Duodenal mucosa (tissue), 2 donors: Measurements from ENCODE around the gene CREB3.

Experiments
- H3K27ac ChIP-seq: one replicate; pipeline ENCODE4 v1.7.0; 2013; ENCODE audit warnings: low read depth, low read length
- H3K27me3 ChIP-seq, 2 donors: one replicate each; pipeline ENCODE4 v1.7.0; 2013; ENCODE audit warnings: low read length in 2 of 2, control low read depth in 1 of 2; ENCODE audit not compliant: insufficient read depth in 2 of 2, control insufficient read depth in 1 of 2
- H3K36me3 ChIP-seq, 2 donors: one replicate each; pipeline ENCODE4 v1.7.0; 2013; ENCODE audit warnings: low read length in 2 of 2, control low read depth in 1 of 2; ENCODE audit not compliant: insufficient read depth in 2 of 2, control insufficient read depth in 1 of 2
- H3K4me1 ChIP-seq, 2 donors: one replicate each; pipeline ENCODE4 v1.7.0; 2013; ENCODE audit warnings: low read length in 2 of 2, control low read depth in 1 of 2; ENCODE audit not compliant: insufficient read depth in 2 of 2, control insufficient read depth in 1 of 2
- H3K4me3 ChIP-seq, 2 donors: one replicate each; pipeline ENCODE4 v1.7.0; 2013; ENCODE audit warnings: low read length in 2 of 2, low read depth in 1 of 2
- H3K9ac ChIP-seq, 2 donors: one replicate each; pipeline ENCODE4 v1.7.0; 2013; ENCODE audit warnings: low read length in 2 of 2, low read depth in 1 of 2
- H3K9me3 ChIP-seq, 2 donors: one replicate each; pipeline ENCODE4 v1.7.0; 2013; ENCODE audit warnings: low read length in 2 of 2, control low read depth in 1 of 2; ENCODE audit not compliant: control insufficient read depth in 1 of 2

Gene CREB3

DNA sequence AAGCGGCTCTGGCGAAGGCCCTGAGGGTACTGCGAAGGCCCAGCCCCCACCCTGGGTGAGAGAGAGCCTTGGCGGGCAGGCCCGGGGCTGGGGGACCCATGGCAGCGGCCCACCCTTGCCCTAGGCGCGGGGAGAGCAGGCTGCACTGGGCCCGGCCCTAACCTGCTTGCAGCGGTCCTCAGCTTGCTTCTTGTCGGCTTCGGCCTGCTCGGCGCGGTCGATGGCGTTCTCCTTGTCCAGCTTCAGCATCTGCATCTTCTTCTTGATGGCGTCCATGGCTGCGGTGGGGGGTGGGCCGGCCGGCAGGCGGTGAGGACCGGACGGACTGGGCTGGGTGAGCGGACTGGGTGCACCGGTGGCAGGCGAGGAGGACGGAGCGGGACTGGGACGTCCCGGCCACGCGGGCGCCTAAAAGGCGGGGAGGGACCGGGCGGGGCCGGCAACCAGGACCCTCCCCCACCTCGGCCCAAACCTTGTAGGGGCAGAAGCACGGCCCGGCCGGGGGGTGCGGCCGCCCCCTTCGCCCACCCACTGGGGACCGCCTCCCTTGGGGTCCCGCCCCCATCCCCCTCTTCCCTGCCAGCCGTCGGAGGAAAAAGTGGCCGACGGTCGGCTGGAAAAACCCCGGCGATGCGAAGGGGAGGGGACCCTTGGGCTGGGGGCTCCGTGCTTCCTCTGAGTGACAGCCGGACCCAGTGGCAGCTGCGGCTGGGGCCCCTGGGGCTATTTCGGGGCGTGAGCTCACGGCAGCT, 42.7 kb upstream of the CREB3 start, which contains the start of gene TPM2:
Gene TPM2, minus strand, starts transcription at position 384 of the 752 bp plus-strand sequence. Its CDS starts 108 bp downstream, at position 276.
- Histone ChIP-seq H3K27ac (peak within 1 kb of the TSS; percentile 73), H3K36me3 (no peaks in the 10 kb centered on the region), H3K9ac (peak within 1 kb of the TSS; percentile 69 to 74), H3K27me3 (no peaks in the 10 kb centered on the region), H3K9me3 (no peaks in the 10 kb centered on the region), H3K4me1 (peaks cover 15 to 22% of the 10 kb centered on the region in 2 donors), H3K4me3 (peak within 1 kb of the TSS; percentile 69 to 75)

DNA sequence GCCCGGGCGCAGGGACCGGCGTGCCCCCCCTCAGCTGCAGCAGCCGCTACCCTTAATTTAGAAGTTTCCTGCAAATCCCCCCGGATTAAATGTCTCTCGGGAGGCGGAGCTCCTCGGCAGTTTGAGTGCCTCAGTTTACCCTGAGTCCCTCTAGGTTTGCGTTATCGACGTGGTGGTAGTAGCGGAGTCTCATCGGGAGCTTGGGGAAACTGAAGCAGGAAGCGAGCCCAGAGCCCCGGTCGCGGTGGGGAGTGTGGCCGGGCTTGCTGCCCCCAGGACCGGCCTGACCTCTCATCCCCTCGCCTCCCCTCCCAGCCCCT, 42.2 kb upstream of the CREB3 start:
- Histone ChIP-seq H3K9me3 (no peaks in the 10 kb centered on the region), H3K27me3 (no peaks in the 10 kb centered on the region), H3K4me3 (peak overlapping the region; percentile 69 to 75), H3K4me1 (peaks cover 15 to 22% of the 10 kb centered on the region in 2 donors), H3K36me3 (no peaks in the 10 kb centered on the region), H3K27ac (peak overlapping the region; percentile 73), H3K9ac (peak overlapping the region; percentile 28 to 69)

DNA sequence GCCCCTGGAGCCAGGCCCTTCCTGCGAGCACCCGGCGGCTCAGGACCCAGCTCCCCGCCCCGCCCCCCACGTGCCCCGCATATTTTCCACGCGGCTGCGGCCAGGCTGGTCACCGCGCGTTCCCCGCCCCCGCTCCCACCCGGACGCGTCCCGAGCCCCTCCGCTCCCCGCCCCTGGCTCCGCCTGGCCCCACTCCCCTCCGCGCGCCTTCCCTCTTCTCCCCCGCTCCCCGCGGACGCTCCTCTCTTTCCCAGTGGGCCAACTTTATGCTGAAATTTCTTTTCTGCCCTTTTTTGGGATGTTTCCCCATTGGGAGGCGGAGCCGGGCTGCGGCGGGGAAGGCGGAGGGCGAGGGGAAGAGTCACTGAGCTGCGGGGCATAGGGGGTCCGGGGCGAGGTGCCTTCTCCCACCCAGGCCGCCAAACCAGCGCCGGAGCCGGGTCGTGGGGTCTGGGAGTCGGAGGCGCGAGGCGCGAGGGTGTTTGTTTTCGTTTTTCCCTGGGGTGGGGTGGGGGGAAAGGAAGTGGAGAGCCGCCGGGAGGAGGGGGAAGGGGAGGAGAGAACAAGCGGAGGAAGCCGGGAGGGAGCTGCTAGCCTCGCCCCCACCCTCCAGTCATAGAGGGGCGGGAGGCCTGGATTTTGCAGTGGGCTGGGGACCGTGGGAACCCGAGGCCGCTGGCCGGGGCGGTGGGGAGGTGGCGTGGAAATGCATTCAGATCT, 41.7 kb upstream of the CREB3 start:
- H3K9me3 ChIP-seq, result no peaks in the 10 kb centered on the region
- H3K4me3 ChIP-seq, result peak overlapping the region; percentile 69 to 75
- H3K27ac ChIP-seq, result peak overlapping the region; percentile 73
- H3K9ac ChIP-seq, result peak overlapping the region; percentile 69 to 74
- H3K4me1 ChIP-seq, result peaks cover 18 to 25% of the 10 kb centered on the region in 2 donors
- H3K27me3 ChIP-seq, result no peaks in the 10 kb centered on the region
- no peaks in the 10 kb centered on the region for H3K36me3 ChIP-seq

DNA sequence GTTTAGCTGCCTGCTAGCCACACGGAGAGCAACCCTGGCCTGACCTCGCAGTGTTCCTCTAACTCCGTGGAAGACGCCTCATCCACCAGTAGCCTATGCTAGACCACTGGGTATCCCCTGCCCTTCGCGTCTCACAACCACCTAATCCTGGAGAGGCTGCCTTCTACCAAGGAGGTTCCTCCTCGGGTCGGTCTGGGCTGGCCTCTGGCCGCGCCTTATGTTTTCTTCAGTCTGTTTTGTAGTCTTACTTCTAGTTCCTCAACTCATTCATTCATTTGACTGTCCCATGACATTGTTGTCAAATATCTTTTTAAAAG, 41.2 kb upstream of the CREB3 start:
- Histone ChIP-seq H3K4me1 (peaks cover 23 to 30% of the 10 kb centered on the region in 2 donors), H3K9ac (peak overlapping the region; percentile 67 to 74), H3K27ac (peak overlapping the region; percentile 43), H3K27me3 (no peaks in the 10 kb centered on the region), H3K4me3 (peak overlapping the region; percentile 69 to 75), H3K36me3 (peaks cover 0 to 3% of the 10 kb centered on the region in 2 donors), H3K9me3 (no peaks in the 10 kb centered on the region)

DNA sequence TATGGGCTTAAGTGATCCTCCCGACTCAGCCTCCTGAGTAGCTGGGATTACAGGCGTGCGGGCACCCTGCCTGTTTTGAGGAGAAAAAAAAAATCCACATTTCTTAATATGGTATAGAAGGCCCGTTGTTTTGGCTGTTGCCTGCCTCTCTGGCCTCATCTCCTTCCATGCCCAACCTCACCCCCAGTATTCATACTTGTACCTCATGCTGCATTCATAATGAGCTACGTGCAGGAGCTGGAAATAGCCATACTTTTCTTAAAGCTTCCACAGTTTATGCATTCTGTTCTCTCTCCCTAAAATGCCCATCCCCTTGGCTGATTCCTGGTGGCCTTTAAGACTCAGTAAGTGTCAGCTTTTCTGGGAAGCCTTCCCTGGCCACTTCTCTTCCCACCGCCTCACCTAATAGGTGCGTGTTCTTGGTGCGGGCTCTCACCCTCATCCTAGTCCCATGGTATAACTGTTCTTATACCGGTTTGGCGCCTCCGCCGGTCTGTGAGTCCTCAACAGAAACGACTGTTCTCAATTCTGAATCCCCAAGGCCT, 40.6 kb upstream of the CREB3 start:
- H3K27me3 ChIP-seq, result no peaks in the 10 kb centered on the region
- H3K9ac ChIP-seq, result no peak overlapping the region
- no peak overlapping the region for H3K27ac ChIP-seq
- no peak overlapping the region for H3K4me3 ChIP-seq
- no peaks in the 10 kb centered on the region for H3K9me3 ChIP-seq
- H3K36me3 ChIP-seq, result peaks cover 3 to 9% of the 10 kb centered on the region in 2 donors
- H3K4me1 ChIP-seq, result peaks cover 29 to 34% of the 10 kb centered on the region in 2 donors

DNA sequence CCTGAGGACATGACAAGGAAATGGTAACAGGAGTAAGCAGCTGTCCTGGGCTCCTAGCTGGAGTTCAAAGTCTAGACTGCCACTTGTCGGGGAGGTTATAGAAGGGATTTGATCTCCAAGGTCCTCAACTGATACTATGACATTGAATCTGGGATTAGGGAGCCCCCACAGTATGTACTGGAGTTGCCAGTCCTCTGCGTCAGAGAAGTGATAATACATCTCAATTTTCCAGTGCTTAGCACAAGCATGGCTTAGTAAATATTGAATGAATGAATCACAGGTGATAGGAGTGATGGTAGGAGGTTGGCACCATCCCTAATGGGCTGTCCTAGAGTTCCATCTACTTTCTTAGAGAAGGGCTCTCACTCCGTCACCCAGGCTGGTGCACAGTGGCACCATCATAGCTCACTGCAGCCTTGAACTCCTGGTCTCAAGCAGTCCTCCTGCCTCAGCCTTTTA, 36.5 kb upstream of the CREB3 start:
- H3K4me3 ChIP-seq, result no peak overlapping the region
- no peaks in the 10 kb centered on the region for H3K9me3 ChIP-seq
- H3K4me1 ChIP-seq, result peaks cover 15 to 16% of the 10 kb centered on the region in 2 donors
- H3K27me3 ChIP-seq, result no peaks in the 10 kb centered on the region
- no peak overlapping the region for H3K27ac ChIP-seq
- peaks cover 44 to 50% of the 10 kb centered on the region in 2 donors for H3K36me3 ChIP-seq
- no peak overlapping the region for H3K9ac ChIP-seq

DNA sequence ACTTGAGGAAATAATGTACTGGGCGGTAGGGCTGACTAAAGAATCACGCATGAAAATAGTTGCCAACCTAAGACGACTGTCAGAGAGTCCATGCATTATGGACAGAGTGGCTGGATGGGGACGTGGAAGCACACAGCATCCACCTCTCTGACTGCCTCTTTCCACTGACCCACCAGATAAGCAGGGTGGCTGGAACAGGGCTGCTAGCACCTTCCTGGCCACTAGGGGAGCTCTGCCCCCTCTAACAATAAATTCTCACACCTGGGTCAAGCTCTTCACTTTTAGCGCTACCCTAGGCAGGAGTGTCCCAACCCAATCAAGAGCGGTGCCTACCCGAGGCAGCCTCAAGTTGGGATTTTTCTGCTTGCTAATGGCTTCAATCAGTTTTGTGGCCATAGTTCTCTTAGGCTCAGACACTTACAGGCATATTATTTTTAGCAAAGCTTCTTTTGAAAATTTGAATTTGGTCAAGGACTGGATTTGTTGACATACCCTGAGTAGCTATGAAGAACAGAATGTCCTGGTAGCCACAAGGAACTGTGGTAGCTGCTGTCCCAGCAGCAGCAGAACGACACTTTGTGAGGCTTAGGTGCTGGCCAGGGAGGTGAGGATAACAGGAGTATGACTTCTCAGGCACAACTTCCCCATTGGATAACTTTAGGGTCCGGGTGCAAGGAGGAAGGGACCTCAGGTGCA, 35.8 kb upstream of the CREB3 start:
- Histone ChIP-seq H3K27me3 (no peaks in the 10 kb centered on the region), H3K9me3 (no peaks in the 10 kb centered on the region), H3K9ac (no peak overlapping the region), H3K4me3 (no peak overlapping the region), H3K27ac (no peak overlapping the region), H3K36me3 (peaks cover 49 to 57% of the 10 kb centered on the region in 2 donors), H3K4me1 (peaks cover 12 to 16% of the 10 kb centered on the region in 2 donors)

DNA sequence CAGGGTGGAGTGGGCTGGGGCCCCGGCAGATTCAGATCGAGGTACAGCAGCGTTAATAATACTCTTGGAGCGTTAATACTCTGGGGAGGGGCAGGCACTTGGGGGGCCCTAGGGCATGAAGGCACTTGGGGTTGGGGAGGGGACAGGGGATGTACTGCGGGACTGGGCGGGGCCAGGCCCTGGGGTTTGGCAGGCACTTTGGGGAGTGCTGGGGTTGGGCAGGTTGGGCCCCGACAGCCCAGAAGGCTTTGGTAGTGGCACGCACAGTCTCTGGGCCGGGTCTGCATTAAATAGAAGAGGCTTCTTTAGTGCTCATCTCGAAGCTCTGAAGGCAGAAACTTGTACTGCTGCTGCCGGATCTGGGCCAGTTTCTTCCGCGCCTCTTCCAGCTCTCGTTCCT, 35.0 kb upstream of the CREB3 start:
- Histone ChIP-seq H3K9ac (no peak overlapping the region), H3K36me3 (peaks cover 55 to 65% of the 10 kb centered on the region in 2 donors), H3K27ac (no peak overlapping the region), H3K4me3 (no peak overlapping the region), H3K9me3 (no peaks in the 10 kb centered on the region), H3K4me1 (peaks cover 12 to 16% of the 10 kb centered on the region in 2 donors), H3K27me3 (no peaks in the 10 kb centered on the region)

DNA sequence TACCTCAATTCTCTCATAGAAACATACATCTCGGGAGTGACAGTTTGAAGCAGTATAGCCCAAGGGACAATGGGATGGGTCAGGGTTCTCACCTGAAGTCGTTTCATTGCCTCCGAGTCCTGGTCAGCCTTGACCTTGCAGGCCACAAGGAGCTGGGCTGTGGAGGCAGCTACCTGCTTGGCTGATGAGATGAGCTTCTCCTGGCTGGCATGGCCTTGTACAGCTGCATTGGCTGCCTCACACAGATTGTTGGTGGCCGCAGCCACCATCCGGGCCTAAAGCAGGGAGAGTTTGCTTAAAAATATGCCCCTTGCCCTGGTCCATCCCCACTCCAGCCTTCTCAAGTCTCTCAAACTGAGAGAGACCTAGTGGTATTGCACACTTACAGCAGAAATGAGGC, 34.2 kb upstream of the CREB3 start:
- Histone ChIP-seq H3K9me3 (no peaks in the 10 kb centered on the region), H3K36me3 (peaks cover 61 to 72% of the 10 kb centered on the region in 2 donors), H3K4me3 (no peak overlapping the region), H3K27ac (no peak overlapping the region), H3K4me1 (peaks cover 12 to 16% of the 10 kb centered on the region in 2 donors), H3K9ac (no peak overlapping the region), H3K27me3 (no peaks in the 10 kb centered on the region)

DNA sequence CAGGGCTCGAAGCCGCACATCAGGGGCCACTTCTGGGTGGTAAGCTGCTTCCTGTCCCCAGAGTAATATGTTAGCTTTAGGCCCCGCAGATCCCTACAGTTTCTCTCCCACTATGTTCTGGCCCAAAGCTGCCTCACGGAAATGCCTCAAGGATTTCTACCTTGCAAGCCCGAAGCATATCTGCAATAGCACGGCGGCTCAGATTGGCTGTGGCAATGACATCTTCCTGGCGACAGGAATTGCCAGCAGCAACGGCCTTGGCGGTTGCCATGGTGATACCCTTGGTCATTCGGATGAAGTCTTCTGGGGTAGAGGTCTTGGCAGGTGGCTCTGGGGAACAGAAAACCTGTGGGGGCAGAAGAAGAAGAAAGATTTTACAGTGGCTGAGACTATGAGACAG, 32.4 kb upstream of the CREB3 start:
- Histone ChIP-seq H3K36me3 (peaks cover 79 to 90% of the 10 kb centered on the region in 2 donors), H3K9ac (no peak overlapping the region), H3K4me1 (peaks cover 12 to 16% of the 10 kb centered on the region in 2 donors), H3K27ac (no peak overlapping the region), H3K9me3 (no peaks in the 10 kb centered on the region), H3K27me3 (no peaks in the 10 kb centered on the region), H3K4me3 (no peak overlapping the region)
